Smooth muscle cell (in vitro differentiated cells): ENCODE results near the gene CR1. TPM values are rescaled to one million over a fixed set of nuclear protein-coding genes. Genes with fewer than 3 reads are reported as not detected.
A peak's percentile ranks its signal among the peaks of the same experiment; 100 is the strongest.

Experiments
- DNase-seq: peaks from one replicate; lab custom pipeline; 2025; ENCODE audit not compliant: unreplicated experiment; lab: John Stamatoyannopoulos, UW
- H2AFZ ChIP-seq: fragments of 200-600 bp; sonication (generic); 2 replicates; pipeline ENCODE4 v1.6.0; 2016; ENCODE audit warnings: antibody characterized with exemption, low read depth, mild to moderate bottlenecking
- H3F3A ChIP-seq: fragments of 200-600 bp; sonication (generic); 2 replicates; pipeline ENCODE4 v1.6.0; 2017; ENCODE audit warnings: antibody characterized with exemption, low read depth
- H3K27ac ChIP-seq: fragments of 200-600 bp; sonication (generic); 2 replicates; pipeline ENCODE4 v1.5.1; 2016; ENCODE audit warnings: low read depth, mild to moderate bottlenecking
- H3K27me3 ChIP-seq: fragments of 200-600 bp; sonication (generic); 2 replicates; pipeline ENCODE4 v1.6.1; 2016; ENCODE audit warnings: low read depth, mild to moderate bottlenecking
- H3K36me3 ChIP-seq: fragments of 200-600 bp; sonication (generic); 2 replicates; pipeline ENCODE4 v1.5.1; 2016; ENCODE audit warnings: low read depth
- H3K4me1 ChIP-seq: fragments of 200-600 bp; sonication (generic); 2 replicates; pipeline ENCODE4 v1.5.1; 2016; ENCODE audit warnings: low read depth
- H3K4me2 ChIP-seq: fragments of 200-600 bp; sonication (generic); 2 replicates; pipeline ENCODE4 v1.6.0; 2016; ENCODE audit warnings: mild to moderate bottlenecking
- H3K4me3 ChIP-seq: fragments of 200-600 bp; sonication (generic); 2 replicates; pipeline ENCODE4 v1.5.1; 2016; ENCODE audit warnings: mild to moderate bottlenecking
- H3K79me2 ChIP-seq: fragments of 200-600 bp; sonication (generic); 2 replicates; pipeline ENCODE4 v1.6.0; 2016; ENCODE audit warnings: low read depth, mild to moderate bottlenecking
- H3K9ac ChIP-seq: fragments of 200-600 bp; sonication (generic); 2 replicates; pipeline ENCODE4 v1.6.0; 2016; ENCODE audit warnings: low read depth
- H3K9me3 ChIP-seq: fragments of 200-600 bp; sonication (generic); replicated peaks from 2 replicates; pipeline ENCODE4 v1.5.1; 2016; ENCODE audit warnings: low read depth
- H4K20me1 ChIP-seq: fragments of 200-600 bp; sonication (generic); 2 replicates; pipeline ENCODE4 v1.6.0; 2016; ENCODE audit warnings: low read depth
- WGBS: methylation state at CpG from one replicate; pipeline ENCODE4 v1.1.7; 2016; ENCODE audit warnings: low lambda C conversion rate; 5-methylcytosine and 5-hydroxymethylcytosine counted together
- polyA plus RNA-seq: library from polyadenylated mRNA; unstranded; fragments of >200 nt; fragmentation: Nextera tagmentation; extraction: Ambion mirVana; gene quantifications from 2 replicates; pipeline ENCODE4 v1.2.1, GENCODE V29; 2016
- total RNA-seq: library from RNA; depleted of rRNA; stranded (reverse); fragments of >200 nt; gene quantifications from 2 replicates; pipeline ENCODE4 v1.2.3, GENCODE V29; 2014
- TF ChIP-seq, protein P1 (sequence below): fragments of 200-600 bp; sonication (generic); IDR thresholded peaks from 2 replicates; pipeline ENCODE4 v1.5.1; 2017; ENCODE audit warnings: borderline replicate concordance, mild to moderate bottlenecking, antibody characterized with exemption; ENCODE audit not compliant: insufficient read depth, poor library complexity, severe bottlenecking

The CR1 gene
- total and polyA plus RNA-seq, 2 experiments from 2014 or later, result 0.25 TPM; not detected in 1

DNA sequence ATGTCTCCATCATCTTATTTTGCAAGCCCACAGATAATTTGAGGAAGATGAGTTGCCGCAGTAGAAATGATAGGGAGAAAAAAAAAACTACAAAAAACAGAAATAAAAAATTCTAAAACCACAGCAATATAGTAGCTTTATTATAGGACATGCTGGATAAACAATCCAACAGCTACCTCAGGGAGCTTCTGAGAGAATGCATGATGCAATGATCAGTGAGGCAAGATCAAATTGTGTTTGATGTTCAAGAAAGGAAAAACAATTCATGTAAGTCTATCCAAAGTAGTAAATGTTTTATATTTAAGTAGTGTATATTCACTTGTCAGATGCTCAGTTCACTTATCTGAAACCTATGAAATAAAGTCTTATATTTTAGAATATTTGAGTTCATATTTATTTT, 155.6 kb downstream of the CR1 start:
- H4K20me1 ChIP-seq, result no peaks in the 10 kb centered on the region
- H3F3A ChIP-seq, result no peaks in the 10 kb centered on the region
- no peak overlapping the region for H3K4me3 ChIP-seq
- peaks cover 3% of the 10 kb centered on the region for H3K4me1 ChIP-seq
- H3K4me2 ChIP-seq, result no peak overlapping the region
- no peaks in the 10 kb centered on the region for H3K36me3 ChIP-seq
- no peak for DNase-seq
- TF ChIP-seq, protein P1, sequence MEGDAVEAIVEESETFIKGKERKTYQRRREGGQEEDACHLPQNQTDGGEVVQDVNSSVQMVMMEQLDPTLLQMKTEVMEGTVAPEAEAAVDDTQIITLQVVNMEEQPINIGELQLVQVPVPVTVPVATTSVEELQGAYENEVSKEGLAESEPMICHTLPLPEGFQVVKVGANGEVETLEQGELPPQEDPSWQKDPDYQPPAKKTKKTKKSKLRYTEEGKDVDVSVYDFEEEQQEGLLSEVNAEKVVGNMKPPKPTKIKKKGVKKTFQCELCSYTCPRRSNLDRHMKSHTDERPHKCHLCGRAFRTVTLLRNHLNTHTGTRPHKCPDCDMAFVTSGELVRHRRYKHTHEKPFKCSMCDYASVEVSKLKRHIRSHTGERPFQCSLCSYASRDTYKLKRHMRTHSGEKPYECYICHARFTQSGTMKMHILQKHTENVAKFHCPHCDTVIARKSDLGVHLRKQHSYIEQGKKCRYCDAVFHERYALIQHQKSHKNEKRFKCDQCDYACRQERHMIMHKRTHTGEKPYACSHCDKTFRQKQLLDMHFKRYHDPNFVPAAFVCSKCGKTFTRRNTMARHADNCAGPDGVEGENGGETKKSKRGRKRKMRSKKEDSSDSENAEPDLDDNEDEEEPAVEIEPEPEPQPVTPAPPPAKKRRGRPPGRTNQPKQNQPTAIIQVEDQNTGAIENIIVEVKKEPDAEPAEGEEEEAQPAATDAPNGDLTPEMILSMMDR, result no peak
- H3K9me3 ChIP-seq, result no peaks in the 10 kb centered on the region
- H3K9ac ChIP-seq, result no peak overlapping the region
- 93% methylated on average over 1 of the region's 1 CpG for WGBS
- H3K27me3 ChIP-seq, result peaks cover 3% of the 10 kb centered on the region
- no peak overlapping the region for H2AFZ ChIP-seq
- H3K27ac ChIP-seq, result no peak overlapping the region
- no peaks in the 10 kb centered on the region for H3K79me2 ChIP-seq

GRCh38 chr1:207654320-207654719, 158.4 kb downstream of the CR1 start:
- TF ChIP-seq, protein P1, result peak; percentile 37
- Histone ChIP-seq H3K79me2 (no peaks in the 10 kb centered on the region), H3K9ac (no peak overlapping the region), H3K27ac (no peak overlapping the region), H3K36me3 (no peaks in the 10 kb centered on the region), H4K20me1 (no peaks in the 10 kb centered on the region), H2AFZ (peak overlapping the region; percentile 84), H3F3A (no peaks in the 10 kb centered on the region), H3K9me3 (no peaks in the 10 kb centered on the region), H3K27me3 (no peaks in the 10 kb centered on the region), H3K4me2 (no peak overlapping the region), H3K4me1 (peaks cover 3% of the 10 kb centered on the region), H3K4me3 (no peak overlapping the region)
- DNase-seq, result no peak
- 65% methylated on average over 2 of the region's 2 CpGs for WGBS

- Histone ChIP-seq H3K27me3 (no peaks in the 10 kb centered on the region), H3K9me3 (no peaks in the 10 kb centered on the region), H3K9ac (no peak overlapping the region), H3K4me1 (peaks cover 3% of the 10 kb centered on the region), H3K4me3 (no peak overlapping the region), H2AFZ (no peak overlapping the region), H3K79me2 (no peaks in the 10 kb centered on the region), H4K20me1 (no peaks in the 10 kb centered on the region), H3K27ac (no peak overlapping the region), H3K4me2 (no peak overlapping the region), H3F3A (no peaks in the 10 kb centered on the region), H3K36me3 (no peaks in the 10 kb centered on the region)
- 80% methylated on average over 7 of the region's 7 CpGs for WGBS
- DNase-seq, result no peak
- TF ChIP-seq, protein P1, result no peak
Measured at GRCh38 chr1:207658408-207658807, 162.5 kb downstream of the CR1 start.

DNA sequence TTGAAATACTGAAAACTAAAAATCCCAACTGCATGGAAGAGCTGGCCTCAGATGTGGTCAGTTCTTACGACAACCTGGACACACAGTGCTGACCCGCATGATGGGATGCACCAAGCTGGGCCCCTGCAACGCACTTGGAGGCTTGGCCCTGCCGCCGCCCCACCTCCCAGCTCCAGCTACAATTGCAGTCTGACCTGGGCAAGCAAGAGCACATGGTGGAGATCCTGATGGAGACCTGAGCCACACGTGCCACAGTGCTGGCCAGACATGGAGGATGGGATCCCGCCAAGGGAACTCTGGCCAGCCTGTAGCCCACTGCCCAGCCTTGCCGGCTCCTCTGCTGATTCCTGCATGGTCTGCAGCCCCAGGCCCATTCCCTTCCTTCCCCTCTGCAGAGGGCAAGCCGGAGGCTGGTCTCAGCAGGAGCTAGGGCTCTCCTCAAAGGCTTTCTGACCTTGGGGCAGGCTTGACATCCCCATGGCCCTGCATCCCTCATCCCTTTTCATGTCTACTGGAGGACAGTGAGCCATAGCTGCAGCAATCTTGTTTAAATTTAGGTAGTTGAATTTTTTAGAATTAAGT, 163.0 kb downstream of the CR1 start:
- H3K27me3 ChIP-seq, result no peaks in the 10 kb centered on the region
- no peak for DNase-seq
- H3K4me1 ChIP-seq, result no peaks in the 10 kb centered on the region
- no peaks in the 10 kb centered on the region for H3K9me3 ChIP-seq
- WGBS, result 86% methylated on average over 9 of the region's 9 CpGs
- no peaks in the 10 kb centered on the region for H3K79me2 ChIP-seq
- no peaks in the 10 kb centered on the region for H3K36me3 ChIP-seq
- H4K20me1 ChIP-seq, result no peaks in the 10 kb centered on the region
- no peak overlapping the region for H3K9ac ChIP-seq
- no peak overlapping the region for H3K4me3 ChIP-seq
- H3F3A ChIP-seq, result no peaks in the 10 kb centered on the region
- TF ChIP-seq, protein P1, result no peak
- H2AFZ ChIP-seq, result no peak overlapping the region
- H3K4me2 ChIP-seq, result no peak overlapping the region
- H3K27ac ChIP-seq, result no peak overlapping the region
